NT2/D1 (cell line): ENCODE measurements around the gene EPB41L4A.

ENCODE experiments used
- YY1 ChIP-seq: IDR thresholded peaks from 2 replicates; pipeline ENCODE4 v1.6.1; 2011; ENCODE audit not compliant: insufficient read length, insufficient read depth
- ZNF274 ChIP-seq: IDR thresholded peaks from 2 replicates; pipeline ENCODE4 v1.6.1; 2011; ENCODE audit warnings: mild to moderate bottlenecking, low read depth, low read length

DNA sequence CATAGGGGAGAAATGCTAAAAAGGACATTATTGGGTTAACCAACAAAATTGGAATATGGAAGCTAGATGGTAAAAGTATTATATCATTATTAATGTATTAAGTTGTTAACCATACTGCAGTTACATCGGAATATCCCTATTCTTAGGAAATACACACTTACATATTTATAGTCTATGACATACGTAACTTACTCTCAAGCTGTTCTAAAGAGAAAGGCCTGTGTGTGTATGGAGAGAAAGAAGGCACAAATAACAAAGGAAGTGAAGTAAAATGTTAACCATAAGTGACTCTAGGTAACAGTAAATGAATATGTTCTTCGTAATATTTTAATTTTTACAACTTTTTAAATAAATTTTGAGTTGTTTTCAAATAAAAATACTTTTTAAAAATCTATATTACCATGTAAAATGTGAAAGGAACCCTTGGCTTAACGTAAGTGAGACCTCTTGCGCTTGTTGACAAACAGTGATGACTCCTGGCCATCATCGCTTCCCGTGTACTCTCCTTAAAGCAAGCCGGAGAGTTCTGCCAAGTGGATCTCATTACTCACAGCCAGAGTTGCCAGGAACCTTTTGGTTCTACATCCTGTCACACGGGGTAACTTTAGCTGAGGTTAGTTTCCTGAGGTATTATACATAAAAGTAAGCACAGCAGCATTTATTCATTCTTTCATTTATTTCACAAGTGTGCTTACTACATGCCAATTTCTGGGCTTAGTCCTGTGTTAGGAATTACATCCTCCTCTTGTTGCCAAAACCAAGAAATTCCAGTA, 165.4 kb downstream of the EPB41L4A start:
- TF ChIP-seq YY1, result no peak
- no peak for TF ChIP-seq ZNF274
